ENCODE results near the gene RBM48.

RBM48 gene

DNA sequence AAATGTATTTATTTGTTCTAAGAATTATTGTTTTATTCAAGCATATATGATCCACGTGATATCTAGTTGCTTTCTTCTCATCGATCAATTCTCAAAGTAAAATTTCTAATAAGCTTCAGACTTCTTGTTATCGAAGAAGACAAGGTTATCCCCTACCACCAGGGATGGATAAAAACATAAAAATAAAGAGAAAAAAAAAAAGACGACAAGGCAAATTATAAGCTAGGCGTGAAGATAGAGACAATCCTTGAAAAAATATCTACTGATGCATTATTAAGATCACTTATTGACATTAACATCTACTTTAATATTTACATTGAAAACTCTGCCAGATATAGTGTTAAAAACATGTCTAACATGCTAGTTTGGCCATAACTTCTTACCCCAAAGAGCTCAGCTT is 19.6 kb upstream of the RBM48 start:
- no peak overlapping the region for H3K4me2 ChIP-seq (ENCODE audit: low read depth, low read length)
- H3K4me3 ChIP-seq (ENCODE audit: low read length): no peak overlapping the region
- H3K36me3 ChIP-seq (replicated peaks; ENCODE audit: insufficient read depth, low read length): no peaks in the 10 kb centered on the region
- no peaks in the 10 kb centered on the region for H3K79me2 ChIP-seq (ENCODE audit: low read length)
- TF ChIP-seq EZH2 (optimal IDR thresholded peaks at IDR 0.05; ENCODE audit: low read depth, low read length) (no peak), EZH2phosphoT487 (IDR thresholded peaks at IDR 0.05; ENCODE audit: low read length) (no peak)
- TF ChIP-seq, protein P1, sequence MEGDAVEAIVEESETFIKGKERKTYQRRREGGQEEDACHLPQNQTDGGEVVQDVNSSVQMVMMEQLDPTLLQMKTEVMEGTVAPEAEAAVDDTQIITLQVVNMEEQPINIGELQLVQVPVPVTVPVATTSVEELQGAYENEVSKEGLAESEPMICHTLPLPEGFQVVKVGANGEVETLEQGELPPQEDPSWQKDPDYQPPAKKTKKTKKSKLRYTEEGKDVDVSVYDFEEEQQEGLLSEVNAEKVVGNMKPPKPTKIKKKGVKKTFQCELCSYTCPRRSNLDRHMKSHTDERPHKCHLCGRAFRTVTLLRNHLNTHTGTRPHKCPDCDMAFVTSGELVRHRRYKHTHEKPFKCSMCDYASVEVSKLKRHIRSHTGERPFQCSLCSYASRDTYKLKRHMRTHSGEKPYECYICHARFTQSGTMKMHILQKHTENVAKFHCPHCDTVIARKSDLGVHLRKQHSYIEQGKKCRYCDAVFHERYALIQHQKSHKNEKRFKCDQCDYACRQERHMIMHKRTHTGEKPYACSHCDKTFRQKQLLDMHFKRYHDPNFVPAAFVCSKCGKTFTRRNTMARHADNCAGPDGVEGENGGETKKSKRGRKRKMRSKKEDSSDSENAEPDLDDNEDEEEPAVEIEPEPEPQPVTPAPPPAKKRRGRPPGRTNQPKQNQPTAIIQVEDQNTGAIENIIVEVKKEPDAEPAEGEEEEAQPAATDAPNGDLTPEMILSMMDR (IDR thresholded peaks at IDR 0.05; ENCODE audit: low read length): no peak
- H3K4me1 ChIP-seq (ENCODE audit: low read length): no peaks in the 10 kb centered on the region
- no peaks in the 10 kb centered on the region for H3K9me3 ChIP-seq (replicated peaks; ENCODE audit: insufficient read depth, low read length)
- no peaks in the 10 kb centered on the region for H3K27me3 ChIP-seq (replicated peaks; ENCODE audit: insufficient read depth, low read length)
- DNase-seq: no peak
- H3F3A ChIP-seq (ENCODE audit: insufficient read depth, low read length): no peaks in the 10 kb centered on the region
- no peak overlapping the region for H3K27ac ChIP-seq (ENCODE audit: low read length)
- no peaks in the 10 kb centered on the region for H4K20me1 ChIP-seq (ENCODE audit: insufficient read depth, low read length)
- H3K9me2 ChIP-seq (replicated peaks; ENCODE audit: insufficient read depth, low read length): no peaks in the 10 kb centered on the region
- H3K9ac ChIP-seq (ENCODE audit: low read length): no peak overlapping the region
- H2AFZ ChIP-seq (ENCODE audit: low read length): no peak overlapping the region

DNA sequence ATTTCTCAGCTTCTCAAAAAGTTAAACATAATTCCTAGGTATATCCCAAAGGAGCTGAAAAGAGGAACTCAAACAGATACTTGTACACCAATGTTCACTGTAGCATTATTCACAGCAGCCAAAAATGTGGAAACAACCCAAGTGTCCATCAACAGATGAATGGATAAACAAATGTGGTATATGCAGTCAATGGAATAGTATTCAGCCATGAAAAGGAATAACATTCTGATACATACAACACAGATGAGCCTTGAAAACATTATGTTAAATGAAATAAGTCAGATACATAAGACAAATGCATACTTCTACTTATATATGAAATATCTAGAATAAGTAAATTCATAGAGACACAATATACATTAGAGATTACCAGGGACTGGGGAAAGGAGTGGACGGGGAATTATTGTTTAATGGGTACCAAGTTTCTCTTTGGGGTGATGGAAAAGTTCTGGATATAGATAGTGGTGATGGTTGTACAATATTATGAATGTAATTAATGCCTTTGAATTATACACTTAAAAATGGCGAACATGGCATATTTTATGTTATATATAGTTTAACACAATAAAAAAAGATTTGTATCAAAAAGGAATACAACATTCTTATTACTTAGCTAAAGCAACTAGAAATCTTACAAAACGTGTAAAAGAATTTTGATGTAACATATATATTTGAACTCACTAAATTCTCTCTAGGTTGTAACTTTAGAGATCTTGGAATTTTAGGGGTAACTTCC is 15.3 kb upstream of the RBM48 start:
- TF ChIP-seq EZH2 (optimal IDR thresholded peaks at IDR 0.05; ENCODE audit: low read depth, low read length) (no peak), EZH2phosphoT487 (IDR thresholded peaks at IDR 0.05; ENCODE audit: low read length) (no peak)
- TF ChIP-seq, protein P1 (IDR thresholded peaks at IDR 0.05; ENCODE audit: low read length): no peak
- Histone ChIP-seq H3K4me2 (ENCODE audit: low read depth, low read length) (no peak overlapping the region), H3K9me2 (replicated peaks; ENCODE audit: insufficient read depth, low read length) (no peaks in the 10 kb centered on the region), H3F3A (ENCODE audit: insufficient read depth, low read length) (no peaks in the 10 kb centered on the region), H3K79me2 (ENCODE audit: low read length) (no peaks in the 10 kb centered on the region), H3K4me3 (ENCODE audit: low read length) (no peak overlapping the region), H2AFZ (ENCODE audit: low read length) (no peak overlapping the region), H3K4me1 (ENCODE audit: low read length) (no peaks in the 10 kb centered on the region), H4K20me1 (ENCODE audit: insufficient read depth, low read length) (no peaks in the 10 kb centered on the region), H3K27ac (ENCODE audit: low read length) (no peak overlapping the region), H3K27me3 (replicated peaks; ENCODE audit: insufficient read depth, low read length) (no peaks in the 10 kb centered on the region), H3K9me3 (replicated peaks; ENCODE audit: insufficient read depth, low read length) (no peaks in the 10 kb centered on the region), H3K36me3 (replicated peaks; ENCODE audit: insufficient read depth, low read length) (no peaks in the 10 kb centered on the region), H3K9ac (ENCODE audit: low read length) (no peak overlapping the region)
- no peak for DNase-seq

DNA sequence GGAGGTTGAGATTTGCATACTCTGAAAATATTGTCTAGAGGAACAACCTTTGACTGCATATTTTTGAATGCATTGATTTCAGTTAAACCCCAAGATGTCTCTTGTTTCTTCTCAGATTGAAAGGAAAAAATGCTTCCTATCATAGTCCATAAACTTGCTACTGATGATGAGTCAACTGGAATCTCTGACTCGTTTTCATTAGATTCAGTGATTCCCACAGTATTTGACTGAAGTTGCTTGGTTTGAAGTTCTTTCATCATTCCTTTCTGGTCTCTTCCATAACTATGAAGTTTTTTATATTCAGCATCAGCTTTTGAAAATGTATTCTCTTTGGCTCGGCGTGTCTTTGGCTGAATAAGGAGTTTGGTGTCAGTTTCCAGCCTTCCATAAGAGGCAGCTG is 11.0 kb upstream of the RBM48 start:
- Histone ChIP-seq H4K20me1 (ENCODE audit: insufficient read depth, low read length) (no peaks in the 10 kb centered on the region), H3K9me2 (replicated peaks; ENCODE audit: insufficient read depth, low read length) (no peaks in the 10 kb centered on the region), H3K4me2 (ENCODE audit: low read depth, low read length) (no peak overlapping the region), H3K27me3 (replicated peaks; ENCODE audit: insufficient read depth, low read length) (no peaks in the 10 kb centered on the region), H3K79me2 (ENCODE audit: low read length) (no peaks in the 10 kb centered on the region; the same call in 1 of the 2 replicates), H3F3A (ENCODE audit: insufficient read depth, low read length) (no peaks in the 10 kb centered on the region), H3K9ac (ENCODE audit: low read length) (no peak overlapping the region), H2AFZ (ENCODE audit: low read length) (no peak overlapping the region), H3K27ac (ENCODE audit: low read length) (no peak overlapping the region), H3K4me1 (ENCODE audit: low read length) (no peaks in the 10 kb centered on the region), H3K36me3 (replicated peaks; ENCODE audit: insufficient read depth, low read length) (no peaks in the 10 kb centered on the region), H3K4me3 (ENCODE audit: low read length) (no peak overlapping the region), H3K9me3 (replicated peaks; ENCODE audit: insufficient read depth, low read length) (no peaks in the 10 kb centered on the region)
- TF ChIP-seq EZH2 (optimal IDR thresholded peaks at IDR 0.05; ENCODE audit: low read depth, low read length) (no peak), EZH2phosphoT487 (IDR thresholded peaks at IDR 0.05; ENCODE audit: low read length) (no peak)
- TF ChIP-seq, protein P1 (IDR thresholded peaks at IDR 0.05; ENCODE audit: low read length): no peak
- DNase-seq: no peak
